T1000 (cell line): ENCODE results near the gene ARHGAP15.

Experiments used
- DNase-seq: peaks from one replicate; lab custom pipeline; 2025; ENCODE audit warnings: mixed read lengths; lab: John Stamatoyannopoulos, UW

ARHGAP15 gene

DNA sequence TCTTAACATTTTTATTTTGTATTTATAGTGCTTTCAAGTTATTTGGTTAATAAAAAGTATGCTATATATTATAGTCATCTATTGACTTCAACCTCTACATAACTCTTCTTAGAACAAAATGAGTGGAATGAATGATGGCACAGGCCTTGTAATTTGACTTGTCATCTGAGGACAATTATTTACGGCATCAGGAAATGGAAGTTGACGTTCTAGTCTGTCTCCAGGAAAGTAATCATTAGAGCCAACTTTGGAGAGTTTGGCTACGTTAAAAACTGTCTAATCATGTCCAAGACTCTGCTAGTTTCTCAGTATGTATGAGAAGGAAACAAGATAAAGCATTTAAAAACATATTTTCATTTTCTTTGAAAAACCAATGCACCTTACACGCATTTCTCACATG is 353.6 kb downstream of the ARHGAP15 start:
- DNase-seq: no peak

DNA sequence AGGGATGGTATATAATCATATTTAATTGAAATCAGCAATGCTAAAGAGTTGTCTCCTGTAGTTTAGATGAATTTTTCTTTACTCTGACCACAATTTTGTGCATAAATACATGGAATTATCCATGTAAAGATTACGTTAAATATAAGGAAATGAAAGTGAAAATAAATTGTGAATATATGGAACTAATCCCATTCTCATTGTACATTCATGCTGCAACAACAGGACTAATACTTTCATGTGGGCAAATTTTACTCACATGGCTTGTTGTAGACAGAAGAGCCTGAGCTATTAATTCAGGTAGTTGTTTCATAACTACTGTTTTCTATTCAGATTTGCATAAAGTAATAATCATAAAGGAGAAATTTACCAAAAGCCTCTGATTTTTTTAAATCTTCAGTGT is 357.8 kb downstream of the ARHGAP15 start:
- DNase-seq: no peak

DNA sequence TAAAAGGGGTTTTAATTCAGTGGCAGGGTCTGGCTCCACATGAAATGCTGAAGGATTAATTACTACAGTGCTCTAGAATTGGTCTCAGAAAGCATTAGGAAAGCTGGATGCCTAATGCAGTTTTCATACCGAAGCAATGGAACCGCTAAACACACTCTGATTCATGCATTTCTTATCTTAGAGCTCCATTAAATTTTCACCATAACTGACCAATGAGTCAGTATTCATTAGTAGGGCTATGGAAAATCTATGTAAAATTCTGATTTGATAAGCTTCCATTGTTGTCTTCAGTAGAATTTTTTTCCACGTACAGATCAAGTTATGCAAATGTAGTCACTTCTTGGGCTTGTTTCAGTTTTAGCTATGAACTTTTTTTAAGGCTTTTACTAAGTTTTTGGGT is 359.9 kb downstream of the ARHGAP15 start:
- DNase-seq: no peak

DNA sequence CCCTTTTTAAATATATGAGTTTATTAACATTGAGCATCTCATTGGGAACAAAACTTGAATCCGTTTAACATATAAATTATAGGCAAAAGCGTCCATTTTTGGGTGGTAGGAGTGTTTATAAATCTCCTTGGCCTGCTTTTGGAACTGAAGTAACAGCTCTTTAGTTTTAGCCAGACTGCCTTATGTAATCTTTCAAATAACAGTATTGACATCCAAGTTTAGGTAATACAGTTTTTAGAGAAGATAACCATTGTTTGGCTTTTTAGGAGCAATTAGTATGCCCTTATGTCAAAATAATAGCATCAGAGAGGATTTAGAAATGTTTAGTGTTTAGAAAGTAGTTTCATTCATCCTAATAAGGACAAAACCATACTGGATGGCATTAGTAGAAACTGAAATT is 361.9 kb downstream of the ARHGAP15 start:
- no peak for DNase-seq

DNA sequence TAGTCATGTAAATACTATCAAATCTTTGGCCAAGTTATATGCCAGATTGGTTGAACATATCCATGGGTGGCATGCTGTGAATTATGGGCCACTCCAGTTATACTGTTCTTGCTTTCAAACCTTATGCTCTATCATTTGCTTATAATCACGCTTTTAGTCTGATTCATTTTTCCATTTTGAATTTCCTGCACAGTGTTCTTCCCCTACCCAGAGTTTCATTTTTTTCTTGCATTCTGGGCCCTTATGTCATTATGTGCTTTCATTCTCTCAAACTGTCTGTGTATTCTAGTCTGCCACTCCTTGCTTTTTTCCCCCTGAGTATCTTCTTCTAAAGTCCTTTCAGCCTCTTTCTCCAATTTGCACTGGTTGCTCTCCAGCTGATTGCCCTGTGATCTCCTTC is 364.1 kb downstream of the ARHGAP15 start:
- DNase-seq: no peak

DNA sequence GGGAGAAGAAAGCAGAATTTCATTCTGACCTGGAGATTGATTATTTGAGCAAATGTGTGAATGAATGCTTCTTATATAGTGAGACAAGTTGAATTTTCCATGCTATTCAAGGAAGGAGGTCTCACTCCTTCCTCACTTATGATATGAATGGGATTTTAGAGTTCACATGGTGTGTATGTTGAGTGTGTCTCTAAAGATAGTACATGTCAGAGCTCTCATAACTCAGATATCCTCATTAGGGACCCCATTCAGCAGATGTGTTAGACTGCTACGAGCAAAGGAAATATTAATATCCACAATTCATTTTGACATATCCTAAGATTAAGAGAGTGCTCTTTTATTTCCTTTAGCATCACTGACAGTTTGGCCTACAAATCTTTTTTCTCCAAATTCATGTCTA is 368.5 kb downstream of the ARHGAP15 start:
- no peak for DNase-seq

DNA sequence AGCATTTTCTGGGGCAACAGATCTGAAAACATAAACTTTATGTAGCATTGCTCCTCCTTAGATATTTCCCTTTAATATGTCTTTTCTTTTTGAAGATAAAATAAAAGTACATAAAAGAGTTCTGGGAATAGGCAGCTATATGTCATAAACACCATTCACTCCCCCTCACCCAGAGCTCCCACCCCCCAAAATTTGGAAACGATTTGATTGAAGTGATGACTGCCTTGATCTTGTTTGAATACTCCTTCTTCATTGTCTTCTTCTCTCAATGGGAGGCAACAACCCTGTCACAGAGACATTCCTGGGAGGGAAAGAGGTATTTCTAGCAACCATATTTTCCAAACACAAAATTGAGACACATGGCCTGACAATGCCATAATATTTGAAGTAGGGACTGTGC is 369.3 kb downstream of the ARHGAP15 start:
- no peak for DNase-seq

DNA sequence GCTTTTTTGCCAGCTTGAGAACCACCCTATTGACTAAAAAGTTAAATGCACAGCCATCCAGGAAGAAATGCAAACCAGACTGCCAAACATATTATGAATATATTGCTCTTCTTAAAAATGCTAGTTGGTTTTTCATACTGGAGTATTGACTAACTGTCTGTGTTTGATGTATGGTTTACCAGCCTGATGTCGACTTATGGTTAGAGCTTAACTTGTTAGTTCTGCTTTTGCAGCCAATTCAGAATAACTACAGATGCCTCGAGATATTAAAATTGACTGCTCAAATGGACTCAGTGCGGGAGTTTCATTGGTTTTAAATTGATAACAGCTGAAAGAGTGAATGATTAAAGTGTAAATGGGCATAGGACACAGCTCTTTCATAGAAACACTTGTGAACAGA is 369.8 kb downstream of the ARHGAP15 start:
- no peak for DNase-seq

DNA sequence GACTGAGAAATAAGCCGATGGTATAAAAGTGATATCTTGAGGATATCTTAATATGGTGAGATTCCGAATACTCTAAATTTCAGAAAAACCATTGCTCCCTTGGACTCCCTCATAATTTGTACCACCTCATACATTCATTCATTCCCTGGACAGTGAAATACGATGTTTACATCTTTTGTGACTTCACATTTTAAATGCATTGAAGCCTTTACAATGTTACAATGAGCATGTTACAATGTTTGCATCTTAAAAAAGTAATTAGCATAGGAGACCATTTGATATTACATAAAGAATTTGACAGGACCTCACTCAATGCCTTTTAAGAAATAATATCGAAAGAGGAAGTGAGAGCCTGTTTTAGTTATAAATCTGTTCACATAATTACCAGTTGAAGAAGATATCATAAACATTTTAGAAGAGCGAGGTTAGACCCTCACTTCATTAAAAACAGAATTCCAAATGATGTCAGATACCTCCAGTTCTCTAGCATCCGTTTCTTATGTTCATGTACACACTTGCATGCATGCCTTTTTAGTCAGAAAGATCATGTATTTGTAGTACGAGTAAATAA is 372.0 kb downstream of the ARHGAP15 start:
- no peak for DNase-seq

DNA sequence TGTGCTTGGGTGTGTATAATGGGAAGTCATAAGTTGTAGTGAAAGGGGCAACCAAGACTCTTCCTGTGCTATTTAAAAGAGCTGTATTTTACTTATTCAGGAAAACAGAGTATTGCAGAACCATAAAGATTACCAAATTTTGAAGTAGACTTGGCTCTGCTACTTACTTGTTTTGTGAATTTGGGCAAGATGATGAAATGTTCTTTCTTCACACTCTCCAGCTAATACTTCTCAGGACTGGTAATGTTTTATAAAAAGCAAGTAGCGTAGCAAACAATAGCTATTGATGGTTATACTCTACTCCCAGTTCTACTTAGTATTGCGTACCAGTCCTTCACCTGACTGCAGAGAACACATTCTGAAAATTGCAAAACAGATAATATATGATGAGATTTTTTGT is 374.1 kb downstream of the ARHGAP15 start:
- no peak for DNase-seq

DNA sequence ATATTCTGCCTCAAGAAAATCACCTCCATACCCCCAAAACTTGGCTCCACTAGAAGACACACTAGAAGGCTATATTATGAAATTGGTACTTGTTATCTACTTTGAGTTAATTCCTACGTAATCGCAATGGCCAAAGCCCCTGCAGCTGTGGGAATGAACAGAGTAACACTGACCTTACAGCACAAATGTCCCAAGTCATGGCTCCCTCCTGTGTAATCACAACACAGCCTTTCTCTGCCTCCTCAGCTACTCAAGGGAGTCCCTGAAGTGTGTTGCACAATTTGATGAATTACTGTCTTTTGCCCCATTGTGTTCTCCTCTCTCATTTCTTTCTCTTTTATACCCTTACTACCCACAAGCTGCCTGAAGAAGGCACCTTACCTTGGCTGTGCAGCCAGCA is 375.2 kb downstream of the ARHGAP15 start:
- no peak for DNase-seq

DNA sequence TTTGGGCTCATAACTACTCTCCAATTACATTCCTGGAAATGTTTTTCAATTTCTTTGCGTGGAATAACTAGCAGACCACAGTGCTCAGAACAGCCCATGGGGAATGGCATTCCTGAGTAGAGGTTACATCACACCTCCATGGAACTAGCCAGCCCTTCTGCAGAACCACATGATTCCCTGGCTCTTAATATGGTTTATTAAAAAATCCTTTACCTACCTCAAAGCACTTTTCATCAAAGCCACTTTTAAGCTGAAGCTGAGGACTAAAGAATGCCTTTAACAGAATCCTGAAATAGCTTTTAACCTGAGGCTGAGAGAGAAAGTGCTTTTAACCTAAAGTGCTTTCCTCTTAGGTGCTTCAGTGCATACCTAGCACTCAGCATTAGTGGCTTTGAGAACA is 376.3 kb downstream of the ARHGAP15 start:
- DNase-seq: no peak

DNA sequence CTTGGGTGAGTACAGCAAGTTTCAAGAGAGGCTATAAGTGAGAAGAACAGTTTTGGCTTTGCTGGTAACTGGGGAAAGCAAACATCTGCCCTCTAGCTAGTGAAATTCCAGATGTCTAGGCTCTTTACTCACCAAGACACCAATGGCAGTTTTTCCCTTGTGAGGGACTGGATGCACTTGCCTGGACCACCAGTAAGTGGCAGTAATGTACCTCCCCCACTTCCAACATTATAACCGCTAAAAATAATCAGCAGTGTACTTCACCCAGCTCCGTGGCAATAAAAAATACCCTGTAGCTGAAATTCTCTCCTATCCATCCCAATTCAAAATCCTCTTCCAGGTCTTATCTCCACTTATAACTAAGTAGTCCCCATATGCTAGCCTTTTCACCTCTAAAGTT is 383.9 kb downstream of the ARHGAP15 start:
- DNase-seq: no peak

DNA sequence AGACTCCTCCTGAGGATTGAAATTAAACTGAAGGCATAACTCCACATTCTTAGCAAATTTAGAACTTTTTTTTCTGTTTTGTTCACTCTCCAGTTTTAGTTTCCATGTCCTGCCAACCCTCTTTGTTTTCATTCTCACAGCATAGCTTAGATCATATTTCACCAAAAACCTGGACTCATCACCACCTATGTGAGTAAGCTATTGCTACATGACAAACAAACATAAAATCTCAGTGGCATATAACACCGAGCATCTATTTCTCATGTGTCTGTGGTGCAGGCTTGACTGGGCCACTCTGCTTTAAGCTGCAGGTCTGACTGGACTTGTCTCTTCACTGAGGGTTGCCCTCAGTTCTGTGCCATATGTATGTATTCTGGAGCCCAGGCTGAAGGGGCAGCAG is 385.2 kb downstream of the ARHGAP15 start:
- DNase-seq: no peak

DNA sequence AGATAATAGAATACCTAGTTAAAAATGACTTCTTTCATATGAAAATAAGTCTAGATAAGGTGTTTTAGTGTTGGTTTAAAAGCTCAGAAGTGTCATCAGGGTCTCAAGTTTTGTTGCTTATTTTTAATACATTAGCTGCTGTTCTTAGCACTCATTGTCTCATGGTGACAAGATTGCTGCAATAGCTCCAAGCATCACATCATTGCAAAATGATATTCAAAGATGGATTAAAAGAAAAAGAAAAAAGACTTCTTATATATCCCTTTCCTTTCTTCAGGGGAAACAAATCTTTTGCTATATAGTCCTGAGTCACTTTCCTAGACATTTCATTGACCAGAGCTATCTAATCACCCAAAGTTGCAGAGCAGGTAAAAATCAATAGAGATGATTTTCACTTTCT is 386.1 kb downstream of the ARHGAP15 start:
- DNase-seq: no peak

DNA sequence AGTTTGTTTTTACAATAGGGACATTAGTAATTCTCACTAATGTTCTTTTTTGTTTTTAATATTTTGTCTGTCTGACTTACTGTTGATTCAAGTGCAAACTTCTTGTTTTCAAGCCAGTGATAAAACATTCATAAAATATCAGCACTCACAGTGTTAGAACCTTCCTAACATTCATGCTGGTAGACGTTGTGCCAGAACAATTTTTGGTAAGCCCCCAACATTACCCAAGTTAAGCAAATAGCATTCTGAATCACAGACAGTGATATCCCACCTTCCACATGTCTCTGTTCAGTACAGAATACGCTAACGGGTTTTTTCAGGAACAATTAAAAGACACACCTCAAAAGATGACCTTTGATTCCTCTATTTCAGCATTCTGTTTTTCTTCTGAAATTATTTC is 390.3 kb downstream of the ARHGAP15 start:
- DNase-seq: no peak

DNA sequence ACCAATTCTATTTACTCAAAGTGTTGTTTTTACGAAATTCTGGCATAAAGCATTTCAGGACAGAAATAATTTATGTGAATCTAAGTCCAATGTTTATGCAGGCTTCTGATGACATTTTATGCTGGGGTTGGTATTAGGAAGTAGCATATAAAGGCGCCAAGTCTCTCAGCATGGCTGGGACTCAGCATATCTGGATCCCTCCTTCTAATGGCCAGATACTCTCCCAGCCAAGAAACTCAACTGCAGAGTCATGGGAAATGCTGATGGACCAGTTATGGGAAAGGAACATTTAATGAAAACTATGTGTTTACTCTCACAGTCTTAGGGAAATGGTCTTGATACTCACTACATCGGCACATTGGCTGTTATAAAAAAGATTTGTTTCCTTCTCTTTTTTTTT is 392.2 kb downstream of the ARHGAP15 start:
- DNase-seq: no peak

DNA sequence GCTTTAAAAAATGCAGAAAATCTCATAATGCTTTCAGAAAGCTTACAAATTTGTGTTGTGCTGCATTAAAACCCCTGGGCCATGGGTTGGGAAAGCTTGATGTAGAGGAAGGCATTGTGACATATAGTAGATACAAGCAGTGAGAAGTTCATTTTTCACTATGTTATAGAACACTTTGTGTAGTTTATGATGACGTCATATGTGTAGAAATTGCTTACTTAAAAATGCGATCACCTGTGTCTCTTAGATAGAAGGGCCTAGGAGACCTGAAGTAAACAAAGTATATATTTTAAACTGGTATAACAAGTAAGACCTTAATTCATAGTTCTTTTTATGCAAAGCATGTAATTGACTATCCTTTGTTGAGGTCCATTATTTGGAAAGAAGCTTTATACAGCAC is 393.5 kb downstream of the ARHGAP15 start:
- no peak for DNase-seq

DNA sequence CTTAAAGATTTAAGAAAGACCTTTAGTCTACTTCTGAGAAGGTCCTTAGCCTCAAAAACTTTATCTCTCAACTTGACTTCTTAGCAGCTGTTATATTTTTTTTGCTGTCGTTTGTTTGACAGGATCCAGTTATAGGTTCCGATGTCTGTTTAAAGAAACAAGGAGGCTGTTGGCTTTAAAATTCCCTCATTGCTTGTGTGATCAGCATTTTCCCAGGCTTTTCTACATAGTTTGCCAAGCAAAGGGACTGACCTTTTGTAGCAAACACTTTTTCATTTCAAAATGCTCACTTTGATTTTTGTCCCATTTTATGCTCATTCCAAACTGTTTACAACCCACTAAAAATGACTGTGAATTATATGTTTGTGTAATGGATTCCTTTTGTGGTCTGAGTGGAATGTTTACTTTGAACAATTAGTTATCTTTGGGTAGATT is 394.9 kb downstream of the ARHGAP15 start:
- no peak for DNase-seq

DNA sequence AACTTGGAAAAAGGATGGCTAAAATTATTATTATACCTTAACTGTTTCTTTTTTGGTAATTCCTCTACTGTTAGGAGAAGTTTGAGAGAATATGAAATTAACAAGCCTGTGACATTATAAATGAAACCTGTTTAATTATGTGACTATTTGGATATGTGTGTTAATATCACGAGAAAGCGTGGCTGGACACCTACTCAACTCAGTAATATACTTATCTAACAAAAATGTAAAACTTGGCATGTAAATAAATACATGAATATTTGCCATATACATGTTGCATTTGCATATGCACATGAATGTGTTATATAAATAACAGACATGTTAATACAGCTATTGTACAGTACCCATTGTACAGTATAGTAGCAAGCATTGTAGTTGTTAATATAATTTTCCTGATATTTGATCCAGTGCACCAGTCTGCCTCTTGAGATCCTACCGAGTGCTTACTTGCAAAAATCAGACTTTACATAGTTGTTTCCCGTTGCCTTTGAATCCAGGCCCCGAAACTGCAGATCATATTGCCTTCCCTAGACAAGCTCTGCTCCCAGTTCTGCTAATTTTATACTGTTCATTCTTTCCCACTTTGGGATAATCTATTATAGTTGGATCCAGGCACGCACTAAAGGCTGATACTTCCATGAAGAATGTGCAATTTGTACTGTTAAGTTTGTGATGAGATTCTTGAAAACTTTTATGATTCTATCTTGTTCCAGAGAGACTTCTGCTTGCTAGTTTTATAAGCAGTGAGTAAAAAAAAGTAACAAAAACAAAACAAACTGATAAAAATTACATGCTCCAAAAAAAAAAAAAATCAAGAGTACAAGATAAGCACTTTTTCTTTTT is 395.6 kb downstream of the ARHGAP15 start:
- DNase-seq: no peak

DNA sequence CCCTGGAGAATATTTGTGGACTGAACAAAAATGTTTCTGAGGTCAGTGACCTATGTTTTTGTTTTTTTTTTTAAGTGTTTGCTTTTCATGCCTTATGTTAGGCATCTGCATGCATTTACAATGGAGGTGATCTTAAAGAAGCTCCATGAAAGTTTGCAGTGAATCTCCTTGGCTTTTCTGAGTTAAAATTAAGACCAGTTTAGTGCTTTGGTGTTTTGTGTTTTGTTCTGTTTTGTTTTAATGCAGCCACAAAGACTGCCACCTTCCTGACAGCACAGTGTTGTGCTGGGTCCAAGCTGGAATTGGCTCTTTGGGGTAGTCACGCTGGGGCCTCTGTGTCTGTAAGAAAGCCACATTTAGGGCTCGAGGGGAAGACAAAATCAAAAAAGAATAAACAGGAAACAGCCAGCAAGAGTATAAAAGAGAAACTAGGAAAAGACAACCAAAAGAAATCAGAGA is 396.2 kb downstream of the ARHGAP15 start:
- no peak for DNase-seq

DNA sequence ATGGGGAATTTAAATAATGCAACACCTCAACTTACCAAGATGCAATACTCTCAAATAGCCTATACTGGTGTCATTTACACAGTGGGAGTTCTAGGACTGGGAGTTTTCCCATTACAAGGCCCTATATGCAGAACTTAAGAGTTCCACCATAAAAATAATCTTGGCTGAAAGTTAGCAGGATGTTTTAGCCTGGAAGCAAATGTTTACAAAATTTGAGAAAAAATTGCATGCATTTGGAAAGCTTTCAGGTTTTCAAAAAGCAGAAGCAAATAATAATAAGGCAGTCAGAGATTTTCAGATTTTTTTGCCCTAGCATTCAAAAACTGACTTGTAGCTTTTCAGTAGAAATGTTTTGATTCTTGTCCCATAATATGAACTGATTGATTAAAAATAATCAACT is 397.3 kb downstream of the ARHGAP15 start:
- DNase-seq: no peak

DNA sequence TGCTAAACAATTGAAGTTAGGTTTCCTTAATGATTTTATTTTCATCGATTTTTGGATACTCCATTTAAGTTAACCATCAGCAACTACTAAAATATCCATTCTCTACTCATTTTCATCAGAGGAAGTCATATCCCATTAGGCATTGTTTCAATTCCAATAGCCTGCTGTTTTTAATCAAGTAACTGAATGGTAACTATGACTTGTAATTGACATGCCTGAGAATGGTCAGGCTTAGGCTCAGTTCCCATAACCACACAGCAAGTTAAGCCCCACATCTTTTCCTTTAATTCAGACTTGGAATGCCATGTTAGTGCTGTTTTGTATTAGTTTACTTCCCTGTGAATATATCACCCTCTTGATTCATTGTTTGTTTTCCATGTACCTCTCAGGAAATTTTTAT is 398.8 kb downstream of the ARHGAP15 start:
- DNase-seq: no peak
